ENCODE measurements around the gene ACTL8.
"Not testable (repeated sequence)": the region's sequence is repeated elsewhere in the genome, so short reads cannot be mapped to it uniquely, and the experiment has no call there.

Gene ACTL8

GRCh38 chr1:17736625-17737024 lies 18.5 kb upstream of the ACTL8 start:
- no peak for DNase-seq

GRCh38 chr1:17739050-17739449 lies 16.1 kb upstream of the ACTL8 start:
- DNase-seq: no peak

- DNase-seq: no peak
These were observed 14.1 kb upstream of the ACTL8 start for GRCh38 chr1:17741052-17741451.

- DNase-seq: no peak
These were observed 12.6 kb upstream of the ACTL8 start for GRCh38 chr1:17742583-17742982.

- no peak for DNase-seq
These were observed 12.0 kb upstream of the ACTL8 start for GRCh38 chr1:17743008-17743647.

- no peak for DNase-seq
These were observed 11.2 kb upstream of the ACTL8 start for GRCh38 chr1:17743925-17744324.

GRCh38 chr1:17744666-17745478 lies 10.3 kb upstream of the ACTL8 start:
- DNase-seq: no peak

GRCh38 chr1:17745479-17745955 lies 9.6 kb upstream of the ACTL8 start:
- no peak for DNase-seq

- DNase-seq: not testable (repeated sequence)
These were observed 8.9 kb upstream of the ACTL8 start for GRCh38 chr1:17746281-17746680.

GRCh38 chr1:17746920-17747319 lies 8.2 kb upstream of the ACTL8 start:
- no peak for DNase-seq

- no peak for DNase-seq
These were observed 4.8 kb upstream of the ACTL8 start for GRCh38 chr1:17750333-17750732.

- no peak for DNase-seq
These were observed 2.8 kb upstream of the ACTL8 start for GRCh38 chr1:17752356-17752755.

GRCh38 chr1:17757426-17757825 lies 2.3 kb downstream of the ACTL8 start:
- DNase-seq: no peak

GRCh38 chr1:17759114-17759513 lies 4.0 kb downstream of the ACTL8 start:
- DNase-seq: no peak

- no peak for DNase-seq
These were observed 7.2 kb downstream of the ACTL8 start for GRCh38 chr1:17762313-17762712.

- DNase-seq: no peak
These were observed 8.3 kb downstream of the ACTL8 start for GRCh38 chr1:17763417-17763816.

- DNase-seq: no peak
These were observed 8.9 kb downstream of the ACTL8 start for GRCh38 chr1:17763995-17764394.

- DNase-seq: no peak
These were observed 9.5 kb downstream of the ACTL8 start for GRCh38 chr1:17764591-17764990.

- no peak for DNase-seq
These were observed 10.6 kb downstream of the ACTL8 start for GRCh38 chr1:17765444-17766411.

GRCh38 chr1:17768651-17769241 lies 13.6 kb downstream of the ACTL8 start:
- no peak for DNase-seq

GRCh38 chr1:17770983-17771382 lies 15.8 kb downstream of the ACTL8 start:
- no peak for DNase-seq

- DNase-seq: no peak
These were observed 17.6 kb downstream of the ACTL8 start for GRCh38 chr1:17772615-17773212.

Data from SHP77 (cell line).